WTC11 (cell line): ENCODE results near the gene SDHAF4.

Experiments used
- CDX4 ChIP-seq: fragments of 250-450 bp; sonication (Bioruptor Pico); IDR thresholded peaks from 2 replicates; pipeline ENCODE4 v1.9.0; 2021; ENCODE audit warnings: moderate library complexity, mild to moderate bottlenecking, inconsistent platforms, borderline replicate concordance
- CTCF ChIP-seq: fragments of 200-600 bp; IDR thresholded peaks from 2 replicates; pipeline ENCODE4 v1.8.0; 2022; ENCODE audit warnings: antibody characterized with exemption
- MAX ChIP-seq: sonication (generic); formaldehyde crosslinking; IDR thresholded peaks from 2 replicates; pipeline ENCODE4 v1.8.0; 2022; ENCODE audit warnings: mild to moderate bottlenecking, missing genetic modification reagents
- MLX ChIP-seq: sonication (generic); formaldehyde crosslinking; IDR thresholded peaks from 2 replicates; pipeline ENCODE4 v1.8.1; 2023; ENCODE audit warnings: mild to moderate bottlenecking, missing genetic modification reagents, moderate library complexity
- NR2C2 ChIP-seq: sonication (generic); formaldehyde crosslinking; IDR thresholded peaks from 2 replicates; pipeline ENCODE4 v1.8.0; 2022; ENCODE audit warnings: mild to moderate bottlenecking, missing genetic modification reagents

GRCh38 chr6:70586114-70586513 lies 19.4 kb downstream of the SDHAF4 start:
- TF ChIP-seq MAX (CRISPR knock-in tag) (no peak), CDX4 (CRISPR knock-in tag) (no peak), CTCF (no peak), MLX (CRISPR knock-in tag) (no peak), NR2C2 (CRISPR knock-in tag) (no peak)
